T-helper 2 cell treated with Interferon-gamma antibody and Interleukin-4, amounts not matched to agents 100 ng/mL and 5 ng/mL, for 36 hours (primary cell): ENCODE results near the gene GATA2. TPM values are rescaled to one million over a fixed set of nuclear protein-coding genes. Genes with fewer than 3 reads are reported as not detected.

Experiments used
- intact Hi-C: fragments of 100-400 bp; cut with micrococcal nuclease; formaldehyde crosslinking; loops from one replicate; pipeline ENCODE4 v1.15.1; 2023
- total RNA-seq: library from RNA; stranded (reverse); gene quantifications from 2 replicates; pipeline ENCODE4 v1.2.3, GENCODE V29; 2022

Gene GATA2
- not detected in 2 replicates for total RNA-seq

DNA sequence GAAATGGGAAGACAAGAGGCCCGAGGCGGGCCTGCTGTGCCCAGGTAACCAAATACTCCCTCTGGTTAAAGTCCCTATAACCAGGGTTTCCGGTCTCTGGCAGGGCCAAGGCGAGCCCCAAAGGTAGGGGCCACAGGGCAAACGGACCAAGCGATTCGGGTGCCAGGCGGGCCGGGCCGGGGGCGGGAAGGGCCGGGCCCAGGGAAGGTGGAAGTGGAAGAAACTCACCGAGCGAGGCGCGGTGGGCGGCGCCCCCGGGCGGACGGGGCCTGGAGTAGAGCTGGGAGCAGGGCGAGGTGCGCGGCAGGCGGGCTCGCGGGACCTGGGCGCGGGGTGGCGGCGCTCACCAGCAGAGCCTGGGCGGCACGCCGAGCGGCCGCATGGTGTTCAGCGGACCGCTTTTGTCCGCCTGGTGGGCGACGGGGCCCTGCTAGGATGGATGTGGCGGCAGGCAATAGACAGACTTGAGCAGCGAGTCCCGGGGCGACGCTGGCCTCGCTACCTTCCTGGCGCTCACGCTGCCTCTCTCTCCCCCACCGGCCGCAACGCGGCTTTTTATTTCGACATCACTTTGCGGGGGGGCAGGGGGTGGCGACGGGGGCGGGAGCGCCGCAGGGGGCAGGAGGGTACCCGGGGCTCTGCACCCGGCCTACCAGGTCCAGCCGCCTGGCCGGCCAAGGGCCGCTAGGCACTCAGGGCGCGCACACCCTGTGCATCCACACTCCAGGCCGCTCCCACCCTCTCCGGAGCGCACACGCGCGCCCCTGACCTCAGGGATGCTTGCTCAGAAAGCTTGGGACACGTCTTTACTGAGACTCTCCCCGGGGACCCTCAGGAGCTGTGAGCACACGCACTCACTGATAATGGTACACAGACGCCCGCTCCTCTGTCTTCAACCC lies at the start of gene GATA2:
Gene GATA2 (minus strand): TSS at position 531 of the 899 bp plus-strand sequence. CDS start 6,170 bp downstream, outside the sequence.
- intact Hi-C loops: loop anchor here (10.0 kb wide), 1 partner anchor 502 kb away; the partner anchor contains the start of gene CFAP92

- intact Hi-C loops: no loop called here
Observed at GRCh38 chr3:128541246-128541645, 48.2 kb upstream of the GATA2 start.

GRCh38 chr3:128539376-128539775 lies 46.4 kb upstream of the GATA2 start:
- intact Hi-C loops: no loop called here

DNA sequence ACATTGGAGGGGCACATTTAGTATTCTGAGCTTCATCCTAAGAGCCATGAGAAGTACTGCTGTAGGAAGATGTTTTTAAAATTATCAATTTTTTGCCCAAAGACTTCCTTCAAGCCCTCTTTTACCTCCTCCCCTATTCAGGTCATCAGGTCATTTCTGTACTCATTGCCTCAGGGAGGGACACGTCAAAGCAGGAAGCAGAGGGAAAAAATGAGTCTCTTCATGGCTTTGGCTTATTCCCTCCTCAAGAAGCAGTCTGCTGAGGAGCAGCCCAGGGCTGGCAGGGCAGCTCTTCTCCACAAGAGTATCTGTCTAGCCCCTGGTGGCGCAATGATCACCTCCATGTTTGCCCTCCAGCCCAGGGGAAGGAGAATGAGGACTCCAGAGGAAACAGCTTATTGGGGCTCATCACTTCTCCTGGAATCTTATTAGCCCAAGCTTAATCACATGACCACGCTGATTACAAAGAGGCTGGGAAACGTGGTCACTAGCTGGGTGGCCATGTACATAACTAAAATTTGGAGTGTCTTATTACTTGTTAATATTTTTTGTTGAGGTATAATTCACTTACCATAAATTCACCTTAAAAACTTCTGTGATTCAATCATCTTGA lies 44.2 kb upstream of the GATA2 start:
- intact Hi-C loops: no loop called here

GRCh38 chr3:128532012-128532983 lies 39.3 kb upstream of the GATA2 start:
- intact Hi-C loops: no loop called here

DNA sequence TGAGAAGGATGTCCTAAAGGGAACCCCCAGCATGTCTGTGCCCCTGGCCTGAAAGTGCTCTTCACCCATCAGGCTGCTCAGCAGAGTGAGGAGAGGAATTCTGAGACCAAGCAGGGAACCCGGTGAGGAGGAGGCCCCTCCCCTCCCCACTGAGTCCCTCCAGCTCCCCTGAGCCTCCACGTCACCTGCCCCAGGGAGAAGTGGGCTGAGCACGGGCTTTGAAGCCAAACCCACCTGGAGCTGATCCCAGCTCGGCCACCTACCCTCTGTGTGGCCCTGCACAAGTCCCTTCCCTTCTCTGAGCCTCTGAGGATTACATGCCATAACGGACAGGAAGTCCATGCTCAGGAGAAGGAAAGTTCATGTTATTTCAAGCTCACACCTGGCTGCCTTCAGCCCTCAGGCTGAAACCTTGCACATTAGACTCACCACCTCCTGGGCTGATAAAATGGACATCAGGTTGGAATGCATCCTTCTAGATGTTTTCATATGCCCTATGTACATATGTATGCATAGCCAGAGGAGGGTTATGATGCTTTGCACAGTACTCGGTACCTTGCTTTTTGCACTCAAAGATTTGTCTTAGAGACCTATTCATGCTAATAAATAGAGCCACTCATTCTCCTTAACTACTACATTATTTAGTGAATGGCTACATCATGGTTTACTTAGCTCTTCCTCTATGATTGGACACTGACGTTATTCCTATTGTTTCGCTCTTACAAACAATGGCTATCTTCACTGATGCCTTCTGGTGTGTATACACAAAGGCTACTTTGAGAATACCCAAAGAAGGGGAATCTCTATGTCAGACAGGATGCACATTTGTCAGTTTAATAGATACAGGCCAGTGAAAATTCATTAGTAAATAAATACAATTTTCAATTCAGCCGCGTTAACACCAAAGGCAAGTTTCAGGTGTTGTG lies 31.6 kb upstream of the GATA2 start:
- intact Hi-C loops: no loop called here

- intact Hi-C loops: no loop called here
Observed at GRCh38 chr3:128523591-128523990, 30.6 kb upstream of the GATA2 start.

- intact Hi-C loops: no loop called here
Observed at GRCh38 chr3:128521715-128522114, 28.7 kb upstream of the GATA2 start.

DNA sequence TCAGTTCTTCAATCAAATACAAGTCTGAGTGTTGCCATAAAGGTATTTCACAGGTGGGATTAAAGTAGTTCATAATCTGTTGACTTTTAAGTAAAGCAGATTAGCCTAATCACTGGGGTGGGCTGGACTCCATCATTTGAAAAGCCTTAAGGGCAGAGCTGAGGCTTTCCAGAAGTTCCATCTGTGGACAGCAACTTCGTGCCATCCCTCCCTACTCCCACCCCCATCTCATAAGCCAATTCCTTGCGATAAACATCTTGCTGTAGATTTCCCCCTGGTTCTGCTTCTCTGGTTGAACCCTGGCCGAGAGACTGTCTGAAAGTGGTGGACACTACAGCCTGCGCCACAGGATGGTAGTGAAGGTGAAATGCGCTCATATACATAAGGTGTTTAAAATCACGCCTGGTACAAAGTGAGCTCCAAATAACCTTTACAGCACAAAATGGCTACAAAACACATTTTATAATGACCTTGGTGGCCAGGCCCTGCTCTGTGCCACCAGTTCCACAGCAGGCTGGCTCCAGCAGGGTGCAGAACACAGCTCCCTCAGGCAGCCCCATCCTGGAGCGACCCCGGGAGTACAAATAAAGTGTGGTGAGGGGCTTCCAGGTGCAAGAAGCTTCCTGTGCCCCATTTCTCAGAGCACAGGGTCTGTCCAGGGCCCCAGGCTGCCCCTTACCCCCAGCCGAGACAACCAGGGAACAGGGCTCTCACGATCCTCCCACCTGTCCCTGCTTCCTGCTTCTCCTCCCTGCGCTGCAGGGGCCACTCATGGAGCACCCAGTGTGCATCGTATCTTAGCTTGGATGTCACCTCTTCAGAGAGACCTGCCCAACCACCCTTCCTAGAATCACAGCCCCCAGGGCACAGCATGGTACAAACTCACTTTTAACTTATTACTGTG lies 25.8 kb upstream of the GATA2 start:
- intact Hi-C loops: no loop called here

- intact Hi-C loops: no loop called here
Observed at GRCh38 chr3:128517648-128518047, 24.6 kb upstream of the GATA2 start.

GRCh38 chr3:128515967-128516366 lies 23.0 kb upstream of the GATA2 start:
- intact Hi-C loops: no loop called here

- intact Hi-C loops: no loop called here
Observed at GRCh38 chr3:128508852-128509251, 15.9 kb upstream of the GATA2 start.

- intact Hi-C loops: no loop called here
Observed at GRCh38 chr3:128506754-128507153, 13.8 kb upstream of the GATA2 start.

DNA sequence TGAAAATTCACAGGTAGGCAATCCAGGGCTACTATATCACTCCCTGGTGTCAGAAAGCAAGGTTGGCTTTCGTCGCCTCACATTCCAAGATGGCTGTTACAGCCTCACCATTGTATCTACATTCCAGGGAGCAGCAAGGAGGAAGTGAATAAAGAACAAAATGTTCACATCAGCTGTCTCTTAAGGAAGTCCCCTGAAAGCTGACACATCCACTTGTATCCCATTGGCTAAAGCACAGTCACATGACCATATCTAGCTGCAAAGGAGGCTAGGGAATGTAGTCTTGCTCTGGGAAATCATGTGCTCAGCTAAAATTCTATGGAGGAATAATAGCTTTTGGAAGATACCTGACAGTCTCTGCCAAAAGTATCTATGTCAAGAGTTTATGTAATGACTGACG lies 12.8 kb upstream of the GATA2 start:
- intact Hi-C loops: no loop called here

DNA sequence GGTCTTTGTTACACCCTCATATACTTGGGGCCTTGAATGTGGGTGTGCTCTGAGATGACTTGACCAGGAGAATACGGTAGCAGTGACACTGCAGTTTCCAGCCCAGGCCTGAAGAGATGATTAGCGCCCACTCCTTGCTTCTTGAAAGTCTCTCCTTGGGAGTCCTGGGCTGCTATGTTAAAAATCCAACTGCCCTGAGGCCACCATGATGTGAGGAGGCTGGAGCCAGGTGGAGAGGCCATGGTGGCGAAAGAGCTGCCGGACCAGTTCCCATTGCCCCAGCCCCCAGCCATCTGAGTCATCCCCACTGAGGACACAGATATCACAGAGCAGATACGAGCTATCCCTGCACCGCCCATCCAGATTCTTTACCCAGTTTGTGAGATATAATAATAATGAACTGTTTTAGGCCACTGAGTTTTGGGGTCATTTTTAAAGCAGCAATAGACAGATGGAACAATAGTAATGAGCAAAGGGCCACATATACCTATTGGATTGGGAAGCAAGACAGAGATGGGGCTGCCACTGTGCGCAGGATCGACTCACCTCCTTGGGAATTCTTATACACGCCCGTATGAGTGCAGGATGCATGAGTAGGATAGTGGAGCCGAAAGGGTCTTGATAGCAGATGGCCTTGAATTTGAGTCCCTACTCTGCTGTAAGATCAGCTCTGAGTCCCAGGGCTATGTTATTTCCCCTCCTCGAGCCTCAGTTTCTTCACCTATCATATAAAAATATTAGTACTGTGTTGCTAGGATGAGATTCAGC lies 12.1 kb upstream of the GATA2 start:
- intact Hi-C loops: no loop called here

DNA sequence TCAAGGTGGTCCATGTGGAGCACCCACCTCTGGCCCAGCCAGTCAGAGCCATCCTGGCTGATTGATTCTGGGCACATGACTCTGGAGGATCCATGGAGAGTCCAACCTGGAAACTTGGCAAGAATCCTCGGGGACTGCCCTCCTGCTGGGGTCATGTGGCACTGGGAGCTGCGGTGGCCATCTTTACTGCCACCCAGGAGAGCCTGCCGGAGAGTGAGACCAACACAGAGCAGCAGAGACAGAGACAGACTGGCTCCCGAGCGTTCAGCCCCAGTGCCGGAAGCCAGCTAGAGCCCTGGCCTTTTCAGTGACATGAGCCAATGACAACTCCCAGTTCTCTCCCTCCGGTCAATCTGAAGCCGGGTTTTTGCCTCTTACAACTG lies 11.5 kb upstream of the GATA2 start:
- intact Hi-C loops: no loop called here

DNA sequence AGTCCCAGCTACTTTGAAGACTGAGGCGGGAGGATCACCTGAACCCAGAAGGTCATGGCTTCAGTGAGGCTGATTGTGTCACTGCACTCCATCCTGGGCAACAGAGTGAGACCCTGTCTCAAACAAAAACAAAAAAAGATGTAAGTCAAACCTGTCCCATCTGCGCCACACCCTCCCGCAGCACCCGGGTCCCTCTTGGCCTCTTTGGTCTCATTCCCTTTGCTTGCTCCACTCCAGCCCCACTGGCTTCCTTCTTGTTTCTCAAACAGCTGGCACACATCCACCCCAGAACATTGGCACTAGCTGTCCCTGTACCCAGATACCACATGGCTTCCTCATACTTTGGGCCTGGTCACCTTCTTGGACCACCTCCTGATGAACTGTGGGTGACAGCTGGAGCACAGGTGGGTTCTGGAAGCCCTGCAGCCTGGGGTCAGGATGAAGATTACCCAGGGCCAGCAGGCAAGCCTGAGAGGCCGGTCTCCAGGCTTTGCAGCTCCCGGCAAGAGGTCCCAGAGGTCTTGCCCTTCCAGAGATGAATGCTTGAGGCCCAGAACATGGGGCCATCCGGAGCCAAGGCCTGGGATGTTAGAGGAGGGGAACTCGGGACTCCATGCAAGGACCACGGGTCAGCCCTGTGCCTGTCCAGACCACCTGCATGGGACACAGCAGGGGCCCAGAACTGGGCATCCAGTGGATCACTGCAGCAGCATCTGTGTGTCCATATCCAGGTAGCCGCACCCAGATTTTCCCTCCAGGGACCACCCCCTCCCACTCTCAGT lies 10.9 kb upstream of the GATA2 start:
- intact Hi-C loops: no loop called here

- intact Hi-C loops: no loop called here
Observed at GRCh38 chr3:128503164-128503651, 10.2 kb upstream of the GATA2 start.
